ENCODE data around the gene CBLN4. TPM values are rescaled to one million over a fixed set of nuclear protein-coding genes. Genes with fewer than 3 reads are reported as not detected.

CBLN4 gene
- total RNA-seq, 1 experiment from 2014 or later, result not detected

- no peak for TF ChIP-seq ZNF512 (CRISPR knock-in tag; IDR thresholded peaks at IDR 0.05; ENCODE audit: borderline replicate concordance)
- no peak for TF ChIP-seq GTF2I (CRISPR knock-in tag; conservative IDR thresholded peaks at IDR 0.05)
- TF ChIP-seq PRDM15 (CRISPR knock-in tag; IDR thresholded peaks at IDR 0.05), result no peak
- no peak for TF ChIP-seq GABPB1 (CRISPR knock-in tag; IDR thresholded peaks at IDR 0.05)
- no peak for TF ChIP-seq JUN (CRISPR knock-in tag; IDR thresholded peaks at IDR 0.05)
Measured at GRCh38 chr20:55964790-55965189, 40.5 kb downstream of the CBLN4 start (continued).

GRCh38 chr20:55961376-55962330 is 43.7 kb downstream of the CBLN4 start:
- peaks cover 8% of the 10 kb centered on the region for H3K27me3 Mint-ChIP-seq (ENCODE audit: low read depth)
- CTCF ChIA-PET, result no interaction called here
- H3K4me3 Mint-ChIP-seq, result no peak overlapping the region
- POLR2A ChIA-PET, result no interaction called here
- H3K36me3 Mint-ChIP-seq, result peaks cover 76% of the 10 kb centered on the region
- ATAC-seq, result no peak
- no peaks in the 10 kb centered on the region for H3K4me1 Mint-ChIP-seq
- no peak overlapping the region for H3K27ac Mint-ChIP-seq
- peaks cover 86% of the 10 kb centered on the region for H3K9me3 Mint-ChIP-seq
- DNase-seq (ENCODE audit: low spot score), result no peak
- no peak for TF ChIP-seq ZNF396 (CRISPR knock-in tag; IDR thresholded peaks at IDR 0.05; ENCODE audit: borderline replicate concordance)
- no peak for TF ChIP-seq HMGA2 (CRISPR knock-in tag; IDR thresholded peaks at IDR 0.05)
- TF ChIP-seq E2F4 (CRISPR knock-in tag; IDR thresholded peaks at IDR 0.05; ENCODE audit: borderline replicate concordance, low read depth), result no peak
- TF ChIP-seq TEAD4 (CRISPR knock-in tag; IDR thresholded peaks at IDR 0.05), result no peak
- no peak for TF ChIP-seq SMAD4 (CRISPR knock-in tag; IDR thresholded peaks at IDR 0.05)
- no peak for TF ChIP-seq ERG (CRISPR knock-in tag; IDR thresholded peaks at IDR 0.05)
- TF ChIP-seq ZNF281 (CRISPR knock-in tag; IDR thresholded peaks at IDR 0.05), result no peak
- no peak for TF ChIP-seq ESRRA (CRISPR knock-in tag; IDR thresholded peaks at IDR 0.05; ENCODE audit: borderline replicate concordance)
- no peak for TF ChIP-seq E2F1 (CRISPR knock-in tag; IDR thresholded peaks at IDR 0.05)
- TF ChIP-seq ATF3 (CRISPR knock-in tag; conservative IDR thresholded peaks at IDR 0.05), result no peak
- TF ChIP-seq MAX (CRISPR knock-in tag; IDR thresholded peaks at IDR 0.05), result no peak
- no peak for TF ChIP-seq ZNF263 (CRISPR knock-in tag; IDR thresholded peaks at IDR 0.05; ENCODE audit: low read depth)
- no peak for TF ChIP-seq ZNF121 (CRISPR knock-in tag; IDR thresholded peaks at IDR 0.05)
- TF ChIP-seq STAT6 (CRISPR knock-in tag; conservative IDR thresholded peaks at IDR 0.05; ENCODE audit: low read depth), result no peak

Data from WTC11 (cell line).